HG03135 (cell line): ENCODE results near the gene PDK2.

Source experiments
- ATAC-seq: cut with Tn5 transposase; IDR thresholded peaks from one replicate; pipeline ENCODE4 v1.9.1; 2021; ENCODE audit warnings: mild to moderate bottlenecking, moderate library complexity; ENCODE audit not compliant: unreplicated experiment

Gene PDK2

DNA sequence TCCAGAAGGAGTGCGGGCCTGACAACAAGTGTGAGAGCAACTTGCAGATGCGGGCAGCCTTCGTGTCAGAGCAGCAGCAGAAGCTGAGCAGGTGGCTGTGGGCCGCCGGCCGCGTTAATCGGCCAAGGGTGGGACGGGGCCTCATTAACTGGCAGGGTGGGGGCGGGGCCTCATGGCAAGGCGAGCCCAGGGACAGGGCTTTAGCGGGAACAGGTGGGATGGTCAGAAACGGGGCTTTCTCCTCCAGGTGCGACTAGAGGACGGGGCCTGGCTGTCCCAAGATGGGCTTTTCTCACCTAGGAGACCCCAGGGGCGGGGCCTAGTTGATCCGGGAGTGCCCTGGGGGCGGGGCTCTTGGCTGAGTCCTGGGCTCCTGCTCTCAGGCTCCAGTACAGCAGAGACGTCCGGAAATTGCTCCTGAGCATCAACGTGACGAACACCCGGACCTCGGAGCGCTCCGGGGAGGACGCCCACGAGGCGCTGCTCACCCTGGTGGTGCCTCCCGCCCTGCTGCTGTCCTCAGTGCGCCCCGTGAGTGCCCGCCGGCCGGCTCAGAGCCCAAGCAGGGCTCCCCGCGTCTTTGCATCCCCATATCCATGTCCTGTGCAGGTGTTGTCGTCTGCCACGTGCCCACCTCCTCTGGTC, 18.4 kb upstream of the PDK2 start:
- ATAC-seq = no peak

DNA sequence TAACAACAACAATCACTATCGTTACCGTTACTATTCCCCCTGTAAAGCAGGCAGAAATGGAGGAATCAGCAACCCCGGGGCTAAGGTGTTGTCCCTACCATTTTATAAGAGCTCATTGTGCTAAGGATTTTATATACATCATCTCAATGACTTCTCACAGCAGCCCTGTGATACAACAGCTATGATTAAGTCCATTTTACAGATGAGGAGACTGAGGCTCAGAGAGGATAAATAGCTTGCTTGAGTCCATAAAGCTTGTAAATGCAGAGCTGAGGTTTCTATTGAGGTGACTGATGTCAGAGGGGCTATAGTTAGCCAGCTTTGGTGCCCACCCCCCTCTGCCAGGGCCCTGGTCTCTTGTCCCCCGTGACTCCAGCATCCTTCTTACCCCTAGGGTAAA, 16.7 kb upstream of the PDK2 start:
- ATAC-seq = no peak

DNA sequence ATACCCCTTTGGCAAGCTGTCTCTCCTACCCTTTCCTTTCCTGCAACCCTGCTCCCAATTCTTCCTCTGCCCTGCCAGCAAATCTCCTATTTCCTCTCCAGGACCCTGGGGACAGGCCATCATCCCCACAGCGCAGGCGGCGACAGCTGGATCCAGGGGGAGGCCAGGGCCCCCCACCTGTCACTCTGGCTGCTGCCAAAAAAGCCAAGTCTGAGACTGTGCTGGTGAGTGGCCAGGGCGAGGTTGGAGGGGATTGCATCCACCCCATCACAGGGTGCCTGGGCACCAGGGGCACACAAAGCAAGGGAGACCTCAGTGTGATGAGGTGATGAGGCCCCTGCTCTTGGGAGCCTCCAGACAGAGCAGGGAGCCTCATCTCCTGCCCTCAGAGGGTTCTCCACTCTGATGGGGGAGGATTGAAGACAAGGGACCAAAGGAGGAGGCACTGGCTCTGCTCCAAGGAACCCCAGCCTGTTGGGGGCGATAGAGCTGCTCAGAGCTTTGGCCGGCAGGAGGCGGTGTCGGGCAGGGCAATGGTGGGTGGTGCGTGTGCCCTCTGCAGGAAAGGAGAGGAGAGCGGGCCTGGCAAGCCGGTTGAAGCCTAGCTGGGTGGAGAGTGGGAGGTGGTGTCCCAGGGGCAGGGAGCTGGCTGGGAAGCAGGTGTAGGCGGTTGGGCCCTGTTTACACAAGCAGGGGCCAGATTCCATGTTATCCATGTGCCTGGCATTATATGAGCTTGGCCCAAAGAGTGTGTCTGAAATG, 15.6 kb upstream of the PDK2 start:
- no peak for ATAC-seq

DNA sequence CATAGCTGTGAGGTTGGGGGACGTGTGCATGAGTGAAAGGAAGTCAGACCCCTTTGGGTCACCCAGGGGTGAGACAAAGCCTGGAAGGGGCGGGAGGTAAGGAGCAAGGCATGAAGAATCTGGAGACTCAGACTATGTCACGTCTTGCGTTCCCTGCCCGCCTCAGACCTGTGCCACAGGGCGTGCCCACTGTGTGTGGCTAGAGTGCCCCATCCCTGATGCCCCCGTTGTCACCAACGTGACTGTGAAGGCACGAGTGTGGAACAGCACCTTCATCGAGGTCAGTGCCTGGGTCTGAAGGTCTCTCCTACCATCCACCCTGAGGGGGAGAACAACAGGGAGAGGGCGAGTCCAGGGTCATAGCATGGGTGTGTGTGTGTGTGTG, 15.1 kb upstream of the PDK2 start:
- ATAC-seq = no peak

GRCh38 chr17:50080827-50081226, 14.3 kb upstream of the PDK2 start:
- no peak for ATAC-seq

- no peak for ATAC-seq
Observed at GRCh38 chr17:50081757-50082156, 13.4 kb upstream of the PDK2 start.

DNA sequence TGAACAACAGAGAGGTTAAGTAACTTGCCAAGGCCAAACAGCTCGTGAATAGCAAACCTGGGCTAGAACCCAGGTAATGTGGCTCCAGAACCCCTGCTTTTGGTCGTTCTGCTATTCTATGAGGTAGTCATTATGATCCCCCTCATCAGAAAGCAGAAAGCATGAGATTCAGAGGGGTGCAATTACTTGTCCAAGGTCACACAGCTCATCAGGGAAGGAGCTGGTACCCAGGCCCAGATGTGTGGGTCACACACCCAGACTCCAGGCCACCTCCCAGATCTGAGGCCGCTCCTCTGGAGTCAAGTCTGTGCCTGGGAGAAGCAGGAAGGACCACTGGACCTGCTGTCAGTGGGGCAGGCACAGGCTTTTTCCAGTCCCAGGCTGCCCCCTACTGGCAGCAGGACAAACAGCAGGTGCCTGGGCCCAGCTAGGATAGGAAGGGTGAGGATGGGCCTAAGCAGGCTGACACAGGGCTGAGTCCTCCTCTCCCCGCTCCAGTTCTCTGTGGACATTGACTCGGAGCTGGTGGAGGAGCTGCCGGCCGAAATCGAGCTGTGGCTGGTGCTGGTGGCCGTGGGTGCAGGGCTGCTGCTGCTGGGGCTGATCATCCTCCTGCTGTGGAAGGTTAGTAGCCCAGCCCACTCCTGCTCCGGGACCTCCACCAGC, 7.8 kb upstream of the PDK2 start:
- ATAC-seq = no peak

DNA sequence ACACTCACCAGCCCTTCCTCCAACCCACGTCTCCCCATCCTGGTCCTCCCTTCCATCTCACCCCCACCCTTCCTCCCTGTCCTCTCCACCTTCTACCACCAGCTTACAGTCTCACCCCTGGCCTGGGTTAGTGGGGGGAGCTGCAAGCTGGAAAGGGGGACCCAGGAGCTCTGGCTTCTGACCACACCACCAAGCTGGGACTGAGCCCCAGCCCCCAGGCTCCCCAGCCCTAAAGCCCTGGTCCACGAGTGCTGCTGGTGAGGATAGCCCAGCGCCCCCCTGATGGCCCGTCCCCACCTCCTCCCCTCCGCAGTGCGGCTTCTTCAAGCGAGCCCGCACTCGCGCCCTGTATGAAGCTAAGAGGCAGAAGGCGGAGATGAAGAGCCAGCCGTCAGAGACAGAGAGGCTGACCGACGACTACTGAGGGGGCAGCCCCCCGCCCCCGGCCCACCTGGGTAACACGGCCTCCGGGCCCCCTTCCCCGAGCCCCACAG, 7.2 kb upstream of the PDK2 start:
- no peak for ATAC-seq

DNA sequence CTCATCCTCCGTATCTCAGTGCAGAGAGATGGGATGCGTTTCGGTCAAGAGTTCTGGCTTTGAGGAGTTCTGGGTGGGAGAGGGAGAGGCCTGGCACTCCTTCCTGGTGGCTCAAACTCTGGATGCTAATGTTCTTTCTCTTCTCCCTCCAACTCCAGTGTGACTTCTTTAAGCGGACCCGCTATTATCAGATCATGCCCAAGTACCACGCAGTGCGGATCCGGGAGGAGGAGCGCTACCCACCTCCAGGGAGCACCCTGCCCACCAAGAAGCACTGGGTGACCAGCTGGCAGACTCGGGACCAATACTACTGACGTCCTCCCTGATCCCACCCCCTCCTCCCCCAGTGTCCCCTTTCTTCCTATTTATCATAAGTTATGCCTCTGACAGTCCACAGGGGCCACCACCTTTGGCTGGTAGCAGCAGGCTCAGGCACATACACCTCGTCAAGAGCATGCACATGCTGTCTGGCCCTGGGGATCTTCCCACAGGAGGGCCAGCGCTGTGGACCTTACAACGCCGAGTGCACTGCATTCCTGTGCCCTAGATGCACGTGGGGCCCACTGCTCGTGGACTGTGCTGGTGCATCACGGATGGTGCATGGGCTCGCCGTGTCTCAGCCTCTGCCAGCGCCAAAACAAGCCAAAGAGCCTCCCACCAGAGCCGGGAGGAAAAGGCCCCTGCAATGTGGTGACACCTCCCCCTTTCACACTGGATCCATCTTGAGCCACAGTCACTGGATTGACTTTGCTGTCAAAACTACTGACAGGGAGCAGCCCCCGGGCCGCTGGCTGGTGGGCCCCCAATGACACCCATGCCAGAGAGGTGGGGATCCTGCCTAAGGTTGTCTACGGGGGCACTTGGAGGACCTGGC, 6.0 kb upstream of the PDK2 start:
- ATAC-seq = no peak

DNA sequence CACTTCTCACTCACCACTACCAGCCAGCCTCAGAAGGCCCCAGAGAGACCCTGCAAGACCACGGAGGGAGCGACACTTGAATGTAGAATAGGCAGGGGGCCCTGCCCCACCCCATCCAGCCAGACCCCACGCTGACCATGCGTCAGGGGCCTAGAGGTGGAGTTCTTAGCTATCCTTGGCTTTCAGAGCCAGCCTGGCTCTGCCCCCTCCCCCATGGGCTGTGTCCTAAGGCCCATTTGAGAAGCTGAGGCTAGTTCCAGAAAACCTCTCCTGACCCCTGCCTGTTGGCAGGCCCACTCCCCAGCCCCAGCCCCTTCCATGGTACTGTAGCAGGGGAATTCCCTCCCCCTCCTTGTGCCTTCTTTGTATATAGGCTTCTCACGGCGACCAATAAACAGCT, 5.1 kb upstream of the PDK2 start:
- ATAC-seq = no peak

- no peak for ATAC-seq
Observed at GRCh38 chr17:50090971-50091917, 3.9 kb upstream of the PDK2 start.

DNA sequence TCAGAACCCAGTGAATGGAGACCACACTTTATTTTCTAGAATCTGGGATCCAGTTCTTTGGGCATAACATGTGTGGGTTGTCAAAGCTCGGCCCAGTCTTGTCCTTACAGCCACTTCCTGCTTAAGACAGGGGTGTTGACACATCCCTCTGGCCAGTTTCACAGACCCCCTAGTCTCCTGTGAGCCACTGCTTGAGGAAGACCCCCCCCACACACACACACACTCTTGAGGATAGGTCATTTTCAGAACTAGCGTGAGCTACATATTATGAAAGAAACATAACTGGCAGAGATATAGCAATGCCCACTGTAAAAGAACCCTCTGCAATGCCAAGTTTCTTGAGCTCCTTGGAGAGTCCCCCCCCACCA, 3.2 kb upstream of the PDK2 start:
- no peak for ATAC-seq

- ATAC-seq = no peak
Observed at GRCh38 chr17:50093246-50093645, 1.9 kb upstream of the PDK2 start.

DNA sequence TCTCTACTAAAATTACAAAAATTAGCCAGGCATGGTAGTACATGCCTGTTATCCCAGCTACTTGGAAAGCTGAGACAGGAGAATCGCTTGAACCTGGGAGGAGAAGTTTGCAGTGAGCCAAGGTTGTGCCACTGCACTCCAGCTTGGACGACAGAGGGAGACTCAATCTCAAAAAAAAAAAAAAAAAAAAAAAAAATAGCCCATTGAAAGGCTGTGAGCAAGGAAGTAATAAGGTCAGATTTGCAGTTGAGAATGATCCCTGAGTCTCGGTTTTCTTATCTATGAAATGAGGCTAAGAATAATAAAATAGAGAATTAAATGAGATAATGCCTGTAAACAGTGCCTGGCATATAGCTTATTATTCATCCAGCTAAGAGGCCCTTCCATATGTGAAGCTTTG, 1.3 kb upstream of the PDK2 start:
- no peak for ATAC-seq

- ATAC-seq = peak; percentile 41
Observed at GRCh38 chr17:50094243-50094752, 853 bp upstream of the PDK2 start.

DNA sequence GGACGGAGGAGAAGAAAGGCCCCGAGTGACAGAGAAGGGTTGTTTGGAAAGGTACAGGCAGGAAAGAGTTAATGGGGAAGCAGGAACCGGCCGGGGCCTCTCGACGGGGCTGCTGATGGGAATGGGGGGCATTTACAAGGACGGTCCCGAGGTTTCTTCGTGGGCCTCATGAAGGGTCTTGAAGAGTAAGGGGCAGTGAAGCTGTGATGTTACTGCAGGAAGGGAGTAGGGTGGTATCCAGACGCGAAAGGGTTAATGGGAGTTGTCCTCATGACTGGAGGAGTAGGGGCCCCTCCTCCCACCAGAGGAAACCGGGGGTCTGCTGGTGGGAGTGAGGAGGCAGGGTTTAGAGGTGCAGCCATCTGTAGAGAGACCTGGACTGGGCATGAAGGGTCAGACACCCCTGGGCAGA, 481 bp downstream of the PDK2 start:
- no peak for ATAC-seq

- no peak for ATAC-seq
Observed at GRCh38 chr17:50096092-50096491, 941 bp downstream of the PDK2 start.

GRCh38 chr17:50096758-50097157, 1.6 kb downstream of the PDK2 start:
- no peak for ATAC-seq

DNA sequence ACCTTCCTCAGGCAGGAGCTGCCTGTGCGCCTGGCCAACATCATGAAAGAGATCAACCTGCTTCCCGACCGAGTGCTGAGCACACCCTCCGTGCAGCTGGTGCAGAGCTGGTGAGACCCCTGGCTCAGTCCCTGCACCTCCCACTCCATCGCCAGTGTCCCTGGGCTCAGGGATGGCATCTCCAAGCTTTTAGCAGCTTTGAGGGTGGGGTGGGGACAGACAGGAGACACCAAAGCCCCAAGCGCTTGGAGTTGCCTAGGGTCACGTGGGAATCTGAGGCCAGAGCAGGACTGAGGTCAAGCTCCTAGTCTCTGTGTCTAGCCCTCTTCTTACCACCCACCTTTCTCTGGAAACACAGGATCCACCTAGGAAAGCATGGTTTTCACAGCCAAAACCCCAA, 2.3 kb downstream of the PDK2 start:
- no peak for ATAC-seq

GRCh38 chr17:50097926-50098325, 2.8 kb downstream of the PDK2 start:
- ATAC-seq = no peak
